ENCODE data around the gene ST7.

Gene ST7

GRCh38 chr7:117273814-117274225 is 320.5 kb downstream of the ST7 start:
- DNase-seq (ENCODE audit: low read depth): no peak

DNA sequence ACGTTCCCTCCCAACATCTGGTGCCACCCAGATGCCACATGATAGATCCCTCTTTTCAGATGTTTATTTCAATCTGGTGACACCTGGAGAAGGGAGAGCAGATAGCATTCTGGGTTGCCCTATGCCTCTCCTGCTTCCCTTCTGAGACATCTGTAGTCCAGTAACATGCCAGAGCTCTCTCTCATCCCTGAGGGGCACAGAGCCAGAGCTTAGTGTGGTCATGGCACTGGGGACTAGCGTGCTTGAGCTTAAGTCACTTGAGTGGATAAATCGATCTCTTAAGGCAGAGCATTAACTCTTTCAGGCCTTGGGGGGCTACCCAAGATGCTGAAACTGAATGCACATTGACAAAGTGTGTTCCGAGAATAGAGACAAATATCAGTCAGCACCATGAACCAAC is 321.6 kb downstream of the ST7 start:
- DNase-seq (ENCODE audit: low read depth): peak; percentile 38

DNA sequence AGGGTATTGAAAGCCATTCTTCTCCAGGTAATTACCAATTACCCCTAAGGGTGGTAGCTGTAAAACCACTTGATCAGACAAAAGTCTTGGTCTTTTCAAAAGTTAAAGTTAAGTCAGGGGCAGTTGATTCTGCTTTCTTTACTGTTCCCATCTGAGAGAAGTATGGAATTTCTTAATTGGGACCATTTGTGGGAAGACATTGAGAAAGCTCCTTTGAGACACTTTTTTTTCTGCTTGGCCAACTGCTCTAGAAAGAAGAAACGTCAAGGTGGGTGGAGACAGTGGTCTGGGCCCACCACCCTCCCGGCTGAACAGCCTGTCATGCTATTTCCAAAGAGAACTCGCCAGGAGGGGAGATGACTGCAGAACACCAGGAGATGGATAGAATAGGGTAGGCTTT is 324.3 kb downstream of the ST7 start:
- no peak for DNase-seq (ENCODE audit: low read depth)

- DNase-seq (ENCODE audit: low read depth): no peak
Observed at GRCh38 chr7:117278040-117278439, 324.7 kb downstream of the ST7 start.

- no peak for DNase-seq (ENCODE audit: low read depth)
Observed at GRCh38 chr7:117279203-117279602, 325.9 kb downstream of the ST7 start.
